Transverse colon (tissue), 4 donors: ENCODE data around the gene CENPA. TPM values are rescaled to one million over a fixed set of nuclear protein-coding genes. Genes with fewer than 3 reads are reported as not detected.

ENCODE experiments used
- DNase-seq: peaks from one replicate; pipeline ENCODE4 v3.0.0-alpha.2; 2019
- H3K27ac ChIP-seq, 4 donors: fragments of 200-600 bp; sonication (generic); 2 replicates each; pipeline ENCODE4 v1.5.1; 2016 to 2018; ENCODE audit warnings: inconsistent platforms in 4 of 4
- H3K27me3 ChIP-seq: fragments of 200-600 bp; sonication (generic); 2 replicates; pipeline ENCODE4 v1.5.1; 2017; ENCODE audit warnings: inconsistent platforms
- H3K36me3 ChIP-seq, 4 donors: fragments of 200-600 bp; sonication (generic); 2 replicates each; pipeline ENCODE4 v1.5.1; 2017 to 2019; ENCODE audit warnings: inconsistent platforms in 4 of 4
- H3K4me1 ChIP-seq, 4 donors: fragments of 200-600 bp; sonication (generic); 2 replicates each; pipeline ENCODE4 v1.5.1; 2017 to 2020; ENCODE audit warnings: inconsistent platforms in 4 of 4
- H3K4me3 ChIP-seq, 4 donors: fragments of 200-600 bp; sonication (generic); 1 replicate in 1 of 4; 2 replicates in 3 of 4; pipeline versions ENCODE4 v1.5.1 to v1.6.1; 2017 to 2019; ENCODE audit warnings: inconsistent platforms in 4 of 4
- H3K9me3 ChIP-seq, 2 donors: fragments of 200-600 bp; sonication (generic); 2 replicates each; pipeline ENCODE4 v1.5.1; 2017 to 2019; ENCODE audit warnings: inconsistent platforms in 2 of 2
- CTCF ChIP-seq, 5 experiments: fragments of 200-600 bp in 3 of 5; fragments of 450-650 bp in 2 of 5; sonication (generic) in 3 of 5; IDR thresholded peaks; 1 replicate in 2 of 5; 2 replicates in 3 of 5; pipeline ENCODE4 v1.5.1; 2016 to 2017; ENCODE audit warnings: antibody characterized with exemption in 5 of 5, inconsistent platforms in 3 of 5, mild to moderate bottlenecking in 2 of 5, moderate library complexity in 1 of 5
- EP300 ChIP-seq: sonication (generic); formaldehyde crosslinking; IDR thresholded peaks from one replicate; pipeline ENCODE4 v1.6.1; 2017; ENCODE audit warnings: antibody characterized with exemption, low read depth
- POLR2A ChIP-seq: fragments of 450-650 bp; IDR thresholded peaks from one replicate; pipeline ENCODE4 v1.6.1; 2016; ENCODE audit warnings: antibody characterized with exemption, mild to moderate bottlenecking, moderate library complexity
- POLR2AphosphoS5 ChIP-seq, 3 donors: sonication (generic); formaldehyde crosslinking; IDR thresholded peaks; one replicate each; pipeline ENCODE4 v1.6.1; 2016; ENCODE audit warnings: antibody characterized with exemption in 3 of 3
- WGBS, 2 donors: methylation state at CpG; one replicate each; pipeline ENCODE4 v1.1.5; 2018; ENCODE audit warnings: low coverage in 1 of 2; 5-methylcytosine and 5-hydroxymethylcytosine counted together
- in situ Hi-C, 4 donors: fragments of 200-750 bp; cut with MboI; loops; one replicate each; pipeline versions ENCODE4 v1.15.0 to v1.15.1; 2017; ENCODE audit warnings: low sequenced_read_pairs in 3 of 4, low pct_ligation_motif_present in 1 of 4, low pct_unique_long_range_greater_than_20kb in 1 of 4
- intact Hi-C: fragments of 100-400 bp; cut with DNase I; formaldehyde crosslinking; loops from one replicate; pipeline ENCODE4 v1.15.1; 2023; ENCODE audit warnings: low total_unique reads
- total RNA-seq, 4 donors: library from RNA; depleted of rRNA; stranded (reverse); fragments of >200 nt; gene quantifications; one replicate each; pipeline ENCODE4 v1.1.0, GENCODE V29; 2016

The CENPA gene
- total RNA-seq, result 10 to 100 TPM in 1 of 4 donors, 1 to 10 TPM in 1, not detected in 2; 1.1 to 14.9 TPM

GRCh38 chr2:26785431-26786206, at the start of gene CENPA:
CENPA (plus strand) TSS chr2:26786056; CDS start chr2:26786197, 141 bp downstream.
- in situ Hi-C loops, result no loop called here
- Histone ChIP-seq H3K4me1 (peaks cover 0 to 29% (median 17%) of the 10 kb centered on the region in 4 donors), H3K27ac (peak within 1 kb of the TSS; percentile 61 to 77 (median 68)), H3K36me3 (peaks cover 0 to 9% (median 0%) of the 10 kb centered on the region in 4 donors), H3K4me3 (peak within 1 kb of the TSS; percentile 34 to 100 (median 78)), H3K27me3 (peaks cover 4% of the 10 kb centered on the region), H3K9me3 (no peaks in the 10 kb centered on the region)
- TF ChIP-seq POLR2A (peak; percentile 30), EP300 (no peak), POLR2AphosphoS5 (IDR thresholded peaks at IDR 0.05) (peak in 2 of 3 donors; percentile 64 to 80), CTCF (IDR thresholded peaks at IDR 0.05) (peak; percentile 31 to 54 (median 35))
- WGBS, 2 donors, result 2 to 14% methylated on average over 3 to 51 of the region's 55 CpGs
- peak; percentile 98 for DNase-seq
- intact Hi-C loops, result no loop called here

- in situ Hi-C loops, result loop anchor here in 1 of 4 donors (25.0 kb wide), 1 partner anchor 125 kb away; no protein-coding TSS in a partner anchor
- Histone ChIP-seq H3K36me3 (no peaks in the 10 kb centered on the region), H3K4me3 (no peak overlapping the region), H3K27ac (no peak overlapping the region), H3K27me3 (no peaks in the 10 kb centered on the region), H3K9me3 (no peaks in the 10 kb centered on the region), H3K4me1 (peaks cover 0 to 8% (median 0%) of the 10 kb centered on the region in 4 donors)
- intact Hi-C loops, result no loop called here
- no peak for DNase-seq
- 93% methylated on average over 4 of the region's 4 CpGs; no CpG with 5 or more reads in 1 of the 2 donors for WGBS, 2 donors
- TF ChIP-seq EP300, result no peak
These were observed 48.6 kb upstream of the CENPA start for GRCh38 chr2:26737221-26737620.

- 92% methylated on average over 4 of the region's 4 CpGs; no CpG with 5 or more reads in 1 of the 2 donors for WGBS, 2 donors
- H3K36me3 ChIP-seq, result no peaks in the 10 kb centered on the region
- intact Hi-C loops (no loop called here), in situ Hi-C loops (loop anchor here in 1 of 4 donors (25.0 kb wide), 1 partner anchor 126 kb away; no protein-coding TSS in a partner anchor)
- no peak overlapping the region for H3K4me3 ChIP-seq
- H3K27me3 ChIP-seq, result no peaks in the 10 kb centered on the region
- no peaks in the 10 kb centered on the region for H3K9me3 ChIP-seq
- TF ChIP-seq POLR2AphosphoS5 (IDR thresholded peaks at IDR 0.05) (no peak), CTCF (IDR thresholded peaks at IDR 0.05) (no peak), POLR2A (no peak), EP300 (no peak)
- no peak for DNase-seq
- no peak overlapping the region for H3K27ac ChIP-seq
- H3K4me1 ChIP-seq, result peaks cover 0 to 8% (median 0%) of the 10 kb centered on the region in 4 donors
These were observed 47.4 kb upstream of the CENPA start for GRCh38 chr2:26738481-26738880.

- TF ChIP-seq EP300 (no peak), POLR2AphosphoS5 (IDR thresholded peaks at IDR 0.05) (no peak), CTCF (IDR thresholded peaks at IDR 0.05) (no peak), POLR2A (no peak)
- no peaks in the 10 kb centered on the region for H3K9me3 ChIP-seq
- H3K4me3 ChIP-seq, result no peak overlapping the region
- H3K27me3 ChIP-seq, result no peaks in the 10 kb centered on the region
- WGBS, 2 donors, result 88 to 96% methylated on average over 4 to 7 of the region's 7 CpGs
- H3K4me1 ChIP-seq, result peaks cover 0 to 8% (median 0%) of the 10 kb centered on the region in 4 donors
- in situ Hi-C loops, result loop anchor here in 1 of 4 donors (25.0 kb wide), 1 partner anchor 127 kb away; no protein-coding TSS in a partner anchor
- no peak overlapping the region for H3K27ac ChIP-seq
- DNase-seq, result no peak
- no peaks in the 10 kb centered on the region for H3K36me3 ChIP-seq
- intact Hi-C loops, result no loop called here
These were observed 46.3 kb upstream of the CENPA start for GRCh38 chr2:26739514-26739913.
